GM21515 (cell line): ENCODE measurements around the gene SPATA31E1.
"Not testable (repeated sequence)": the region's sequence is repeated elsewhere in the genome, so short reads cannot be mapped to it uniquely, and the experiment has no call there.

Source experiments
- ATAC-seq: cut with Tn5 transposase; IDR thresholded peaks from one replicate; pipeline ENCODE4 v1.9.1; 2021; ENCODE audit not compliant: unreplicated experiment

SPATA31E1 gene

GRCh38 chr9:87882627-87883026, at the start of gene SPATA31E1:
TSS of gene SPATA31E1 (plus strand) at chr9:87882877. CDS start at chr9:87882892, 15 bp downstream.
- no peak for ATAC-seq

DNA sequence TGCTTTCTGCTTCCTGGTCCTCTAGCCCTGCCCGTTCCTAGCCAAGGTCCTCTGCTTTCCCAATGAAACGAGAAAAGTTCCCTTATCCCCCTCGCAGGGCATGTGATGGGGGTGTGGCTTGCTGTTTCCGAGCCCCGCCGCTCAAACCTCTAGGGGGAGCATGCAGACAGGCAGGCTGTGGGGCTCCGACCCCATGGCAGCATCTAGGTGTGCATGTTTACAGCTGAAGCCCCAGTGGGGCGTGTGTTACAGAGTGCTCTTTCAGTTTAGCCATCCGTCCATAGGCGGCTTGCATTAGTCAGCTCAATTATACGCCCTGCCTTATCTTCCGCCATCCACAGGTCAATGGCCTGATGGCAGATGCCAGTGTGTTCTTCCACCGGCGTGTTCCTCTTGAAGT, 48.3 kb upstream of the SPATA31E1 start:
- no peak for ATAC-seq

- no peak for ATAC-seq
Observed at GRCh38 chr9:87836536-87836935, 46.1 kb upstream of the SPATA31E1 start.

DNA sequence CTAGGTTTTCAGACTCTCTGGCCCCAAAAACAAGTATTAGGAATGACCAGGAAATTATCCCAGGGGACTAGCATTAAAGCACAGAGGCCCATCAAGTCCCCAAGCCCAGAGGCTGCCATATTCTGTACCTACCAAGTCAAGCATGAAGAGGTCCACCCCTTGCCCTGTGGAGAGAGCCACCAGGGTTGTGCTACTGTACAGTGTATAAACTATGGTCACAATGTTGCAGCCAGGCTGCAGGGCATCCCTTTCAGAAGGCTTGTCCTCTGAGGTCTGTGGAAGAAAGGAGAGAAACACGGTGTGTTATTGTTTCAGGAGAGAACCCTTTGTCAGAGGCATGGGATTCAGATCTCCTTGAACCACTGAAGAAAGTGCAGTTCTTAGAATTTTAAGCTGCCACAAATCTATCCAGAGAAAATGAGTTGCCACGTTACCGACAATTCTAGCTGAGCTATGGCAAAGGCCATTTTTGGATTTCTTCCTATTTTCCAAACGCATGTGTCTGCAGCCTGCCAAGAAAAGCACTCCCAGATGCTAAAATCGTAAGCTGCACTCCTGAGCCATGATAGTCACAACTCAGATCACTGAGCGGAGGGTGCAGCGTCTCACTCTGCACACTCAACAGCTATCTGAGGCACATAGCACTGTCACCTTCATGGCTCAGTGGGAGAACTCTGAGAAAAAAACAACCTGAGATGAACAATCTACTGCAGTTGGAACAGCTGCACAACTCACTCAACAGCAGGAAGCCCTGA, 45.5 kb upstream of the SPATA31E1 start:
- no peak for ATAC-seq

GRCh38 chr9:87840134-87840533, 42.5 kb upstream of the SPATA31E1 start:
- ATAC-seq, result no peak

DNA sequence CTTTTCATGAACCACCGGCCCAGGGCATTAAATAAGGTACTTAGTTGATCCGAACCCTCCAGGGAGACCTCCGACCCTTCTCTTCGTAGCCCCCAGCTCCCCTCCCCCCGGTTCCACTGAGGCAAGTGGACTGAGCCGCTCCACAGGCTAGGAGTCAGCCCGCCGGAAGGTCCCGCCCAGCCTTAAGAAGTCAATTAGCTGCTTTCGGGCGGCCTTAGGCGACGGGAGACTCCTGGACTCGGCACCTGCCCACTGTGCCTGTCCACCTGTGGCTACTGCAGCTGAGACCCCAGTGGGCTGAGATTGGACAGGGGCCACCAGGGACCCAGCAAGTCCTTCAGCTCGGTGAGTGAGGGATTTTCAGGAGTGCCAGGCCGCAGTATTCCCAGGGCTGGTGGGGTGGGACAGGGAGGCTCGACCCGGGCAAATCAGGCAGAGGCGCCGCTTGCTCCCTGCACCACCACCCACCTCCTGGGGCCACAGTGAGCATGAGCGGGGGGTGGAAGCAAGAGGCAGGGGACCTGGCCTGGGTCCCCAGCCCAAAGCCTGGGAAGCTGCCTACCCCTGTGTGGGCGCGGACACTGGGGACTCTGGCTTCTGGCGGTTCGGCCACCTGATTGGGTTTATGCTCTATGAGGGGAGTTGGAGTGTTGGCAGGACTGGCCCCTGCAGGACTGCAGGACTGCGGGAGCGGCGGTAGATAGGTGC, 39.6 kb upstream of the SPATA31E1 start:
- no peak for ATAC-seq

- no peak for ATAC-seq
Observed at GRCh38 chr9:87844506-87844905, 38.2 kb upstream of the SPATA31E1 start.

DNA sequence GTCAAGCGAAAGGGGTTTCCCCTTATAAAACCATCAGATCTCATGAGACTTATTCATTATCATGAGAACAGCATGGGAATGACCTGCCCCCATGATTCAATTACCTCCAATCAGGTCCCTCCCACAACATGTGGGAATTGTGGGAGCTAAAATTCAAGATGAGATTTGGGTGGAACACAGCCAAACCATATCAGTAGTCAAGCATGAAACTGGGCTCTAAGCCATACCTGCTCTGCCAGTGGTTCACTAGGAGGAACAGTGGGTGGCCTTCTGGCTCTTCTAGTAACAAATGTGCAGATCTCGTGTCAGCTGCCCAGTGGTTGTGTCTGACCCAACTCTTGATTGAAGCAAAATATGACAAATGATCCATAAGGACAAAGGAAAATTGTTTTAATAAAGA, 34.9 kb upstream of the SPATA31E1 start:
- not testable (repeated sequence) for ATAC-seq

DNA sequence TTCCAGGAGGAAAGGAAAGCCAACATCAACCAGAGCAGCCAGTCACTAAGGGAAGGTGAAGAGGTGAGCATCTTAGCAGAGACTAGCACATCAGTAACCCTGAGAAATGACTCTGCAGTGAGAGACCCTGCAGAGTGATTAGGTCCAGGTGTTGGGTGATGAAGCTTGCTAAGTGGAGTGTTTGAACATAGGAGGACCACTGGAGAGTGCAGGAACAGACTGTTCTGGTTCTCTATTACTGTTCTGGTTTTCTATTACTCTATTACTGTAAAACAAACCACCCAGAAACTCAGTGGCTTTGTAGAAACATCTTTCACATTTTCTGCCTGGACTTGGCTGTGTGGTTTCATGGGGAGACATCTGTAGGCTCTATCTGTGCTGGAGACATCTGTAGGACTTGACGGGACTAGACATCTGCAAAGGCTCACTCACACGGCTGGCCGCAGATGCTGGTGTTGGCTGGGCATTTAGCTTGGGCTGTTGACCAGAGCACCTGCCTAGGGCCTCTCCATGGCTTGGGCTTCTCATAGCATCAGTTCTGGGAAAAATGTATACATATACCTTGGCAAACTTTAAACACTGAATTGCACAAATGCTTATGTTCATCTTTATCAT, 33.4 kb upstream of the SPATA31E1 start:
- no peak for ATAC-seq

- no peak for ATAC-seq
Observed at GRCh38 chr9:87850391-87850790, 32.3 kb upstream of the SPATA31E1 start.

- ATAC-seq, result not testable (repeated sequence)
Observed at GRCh38 chr9:87851186-87851585, 31.5 kb upstream of the SPATA31E1 start.

DNA sequence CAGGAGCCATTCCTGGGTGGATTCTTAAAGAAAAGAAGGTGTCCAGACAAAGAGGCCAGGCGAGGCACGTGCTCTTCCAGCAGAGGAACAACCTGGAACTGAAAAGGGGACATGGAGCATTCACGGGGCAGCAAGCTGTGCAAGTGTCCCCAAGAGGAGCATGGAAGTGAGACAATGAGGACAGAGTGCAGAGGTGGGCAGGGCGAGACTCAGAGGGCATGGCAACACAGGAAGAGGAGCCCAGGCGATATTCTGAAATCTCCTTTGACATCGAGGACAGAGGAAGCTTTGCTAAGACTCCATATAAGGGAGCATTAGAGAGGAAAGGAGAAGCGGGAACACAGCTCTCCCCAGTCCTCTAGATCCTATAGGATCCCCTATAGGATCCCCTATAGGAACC, 29.4 kb upstream of the SPATA31E1 start:
- ATAC-seq, result no peak

GRCh38 chr9:87853876-87854579, 28.6 kb upstream of the SPATA31E1 start:
- ATAC-seq, result no peak

DNA sequence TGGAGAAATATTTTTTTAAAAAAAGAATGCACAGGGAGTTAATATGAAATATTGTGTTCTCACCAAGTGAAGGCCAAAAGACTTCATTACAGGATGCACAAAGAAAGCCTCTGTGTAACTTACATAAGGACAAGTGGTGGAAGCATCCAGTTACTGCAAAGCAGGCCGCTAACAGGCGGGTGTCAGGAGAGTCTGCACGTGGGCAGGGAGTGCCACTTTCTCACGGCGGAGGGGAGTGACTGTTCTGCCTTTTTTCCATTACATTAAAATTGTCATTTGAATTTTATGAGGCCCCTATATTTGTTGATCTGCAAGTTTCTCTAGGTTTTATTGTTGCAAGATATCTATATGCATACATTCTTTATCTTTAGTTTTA, 28.1 kb upstream of the SPATA31E1 start:
- no peak for ATAC-seq

DNA sequence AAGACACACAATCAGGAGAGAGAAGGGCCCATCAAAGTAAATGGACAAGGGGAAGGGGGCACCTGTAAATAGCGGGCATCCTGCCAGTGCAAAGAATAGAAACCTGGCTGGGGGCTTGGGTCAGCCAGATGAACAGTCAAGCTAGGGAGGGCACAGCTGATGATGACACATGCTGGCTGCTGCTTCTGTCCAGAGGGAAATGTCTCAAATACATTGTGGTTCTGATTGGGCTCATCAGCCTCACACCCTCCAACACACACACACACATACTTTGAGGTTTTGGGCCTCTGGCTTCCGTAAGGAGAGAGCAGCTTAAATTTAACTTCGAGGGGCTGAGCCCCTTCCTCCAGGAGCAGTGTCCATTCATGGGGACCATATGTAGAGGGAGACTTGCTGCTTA, 27.6 kb upstream of the SPATA31E1 start:
- no peak for ATAC-seq

GRCh38 chr9:87857141-87857947, 25.3 kb upstream of the SPATA31E1 start:
- ATAC-seq, result no peak

DNA sequence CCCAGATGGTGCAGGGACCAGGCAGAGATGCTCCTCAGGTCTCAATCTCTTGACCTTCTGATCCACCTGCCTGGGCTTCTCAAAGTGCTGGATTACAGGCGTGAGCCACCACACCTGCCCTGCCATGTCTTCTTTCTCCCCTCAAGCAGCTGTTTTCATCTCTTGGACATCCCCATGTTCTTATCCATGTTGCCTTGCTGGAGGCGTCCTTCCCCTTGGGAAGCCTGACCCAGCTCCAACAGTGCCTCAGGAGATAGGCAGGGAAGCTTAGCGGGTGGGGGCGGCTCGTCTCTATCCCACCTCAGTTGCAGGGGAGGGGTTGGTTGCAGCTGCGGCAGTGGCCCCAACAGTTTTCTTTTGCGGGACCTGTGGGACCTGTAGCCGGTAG, 24.7 kb upstream of the SPATA31E1 start:
- no peak for ATAC-seq

- no peak for ATAC-seq
Observed at GRCh38 chr9:87859137-87859536, 23.5 kb upstream of the SPATA31E1 start.

GRCh38 chr9:87859786-87860185, 22.9 kb upstream of the SPATA31E1 start:
- ATAC-seq, result no peak

DNA sequence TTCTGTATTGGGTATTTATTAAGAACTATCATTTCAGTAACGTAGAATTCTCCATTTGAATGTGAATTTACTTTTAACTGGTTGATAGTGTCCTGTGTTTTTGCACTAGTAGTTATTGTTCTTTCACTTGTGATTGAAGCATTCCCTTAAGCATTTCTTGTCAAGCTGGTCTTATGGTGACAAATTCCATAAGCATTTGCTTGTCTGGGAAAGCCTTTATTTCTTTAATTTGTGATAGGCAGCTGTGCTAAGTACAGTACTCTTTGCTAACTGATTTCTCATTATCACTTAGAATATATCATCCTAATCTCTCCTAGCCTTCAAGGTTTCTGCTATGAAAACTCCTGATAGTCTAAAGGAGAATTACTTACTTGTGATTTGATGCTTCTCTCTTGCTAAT, 21.3 kb upstream of the SPATA31E1 start:
- no peak for ATAC-seq
